Stomach (tissue), 9 donors: ENCODE data around the gene SPG7. TPM values are rescaled to one million over a fixed set of nuclear protein-coding genes. Genes with fewer than 3 reads are reported as not detected.
A peak's percentile ranks its signal among the peaks of the same experiment; 100 is the strongest.

Experiments
- DNase-seq, 2 donors: peaks; one replicate each; pipeline versions ENCODE4 v3.0.0 to v3.0.0-alpha.2; 2013 to 2019
- H3K27ac ChIP-seq, 5 donors: fragments of 200-600 bp in 4 of 5; sonication (generic) in 4 of 5; one replicate each; pipeline ENCODE4 v1.5.1; 2013 to 2019; ENCODE audit warnings: mild to moderate bottlenecking in 1 of 5, moderate library complexity in 1 of 5
- H3K27me3 ChIP-seq, 3 donors: fragments of 200-600 bp; sonication (generic); one replicate each; pipeline ENCODE4 v1.5.1; 2017 to 2019; ENCODE audit warnings: mixed run types in 1 of 3
- H3K36me3 ChIP-seq, 4 donors: fragments of 200-600 bp; sonication (generic); 1 replicate in 3 of 4; 2 replicates in 1 of 4; pipeline ENCODE4 v1.5.1; 2016 to 2019
- H3K4me1 ChIP-seq, 4 donors: fragments of 200-600 bp; sonication (generic); one replicate each; pipeline ENCODE4 v1.5.1; 2016 to 2019
- H3K4me3 ChIP-seq, 4 donors: fragments of 200-600 bp; sonication (generic) in 3 of 4; one replicate each; pipeline ENCODE4 v1.5.1; 2016 to 2019; ENCODE audit warnings: mild to moderate bottlenecking in 1 of 4
- H3K9me3 ChIP-seq, 4 donors: fragments of 200-600 bp; sonication (generic); one replicate each; pipeline ENCODE4 v1.5.1; 2016 to 2019
- CTCF ChIP-seq, 7 experiments: fragments of 450-650 bp in 4 of 7; fragments of 200-600 bp in 3 of 7; sonication (generic) in 3 of 7; IDR thresholded peaks; one replicate each; pipeline ENCODE4 v1.5.1; 2016 to 2019; ENCODE audit warnings: antibody characterized with exemption in 7 of 7, control low read depth in 2 of 7, mild to moderate bottlenecking in 1 of 7
- EP300 ChIP-seq: sonication (generic); formaldehyde crosslinking; IDR thresholded peaks from one replicate; pipeline ENCODE4 v1.6.1; 2017; ENCODE audit warnings: antibody characterized with exemption
- POLR2A ChIP-seq, 4 donors: fragments of 450-650 bp; IDR thresholded peaks; one replicate each; pipeline ENCODE4 v1.6.1; 2016; ENCODE audit warnings: antibody characterized with exemption in 4 of 4, control low read depth in 2 of 4, mild to moderate bottlenecking in 1 of 4, moderate library complexity in 1 of 4
- POLR2AphosphoS5 ChIP-seq, 3 donors: sonication (generic); formaldehyde crosslinking; IDR thresholded peaks; one replicate each; pipeline ENCODE4 v1.6.1; 2016; ENCODE audit warnings: antibody characterized with exemption in 3 of 3
- WGBS, 5 donors: extraction: QIAGEN DNeasy Blood & Tissue Kit in 3 of 5; methylation state at CpG; one replicate each; pipeline versions ENCODE4 v1.1.5 to v1.1.7; 2013 to 2018; 5-methylcytosine and 5-hydroxymethylcytosine counted together
- intact Hi-C: fragments of 100-400 bp; cut with DNase I; formaldehyde crosslinking; loops from one replicate; pipeline ENCODE4 v1.15.1; 2023; ENCODE audit warnings: low total_unique reads
- polyA plus RNA-seq, 3 donors: library from polyadenylated mRNA; stranded (reverse); fragments of 200-250 nt; gene quantifications; one replicate each; pipeline ENCODE4 v1.2.3, GENCODE V29; 2013
- total RNA-seq, 5 donors: library from RNA; depleted of rRNA; stranded (reverse); fragments of >200 nt; gene quantifications; one replicate each; pipeline versions ENCODE4 v1.1.0 to v1.2.3, GENCODE V29; 2014 to 2016
- donor health status: healthy with polysubstance abuse.
- donor health status: Bipolar disorder and iron deficiency.
- donor health status: healthy.

The SPG7 gene
- total and polyA plus RNA-seq, 8 donors: 30.0 to 363 (median 157) TPM

GRCh38 chr16:89562939-89563338 lies 54.7 kb downstream of the SPG7 start:
- Histone ChIP-seq H3K4me3 (peak overlapping the region in 2 of 4 donors; percentile 67 to 92), H3K9me3 (no peaks in the 10 kb centered on the region), H3K27me3 (no peaks in the 10 kb centered on the region), H3K4me1 (peaks cover 51 to 68% (median 66%) of the 10 kb centered on the region in 4 donors), H3K27ac (no peak overlapping the region), H3K36me3 (peaks cover 33 to 42% (median 37%) of the 10 kb centered on the region in 4 donors)
- TF ChIP-seq CTCF (IDR thresholded peaks at IDR 0.05) (no peak), POLR2AphosphoS5 (IDR thresholded peaks at IDR 0.05) (no peak), EP300 (no peak), POLR2A (IDR thresholded peaks at IDR 0.05) (no peak)
- 43 to 71% (median 57%) methylated on average over 12 of the region's 12 CpGs for whole genome bisulfite sequencing, 5 donors
- no peak for DNase-seq
- intact Hi-C loops: no loop called here

- DNase-seq: no peak
- Histone ChIP-seq H3K27me3 (peaks cover 0 to 8% (median 0%) of the 10 kb centered on the region in 3 donors), H3K4me1 (peaks cover 51 to 68% (median 65%) of the 10 kb centered on the region in 4 donors), H3K36me3 (peaks cover 33 to 42% (median 37%) of the 10 kb centered on the region in 4 donors), H3K4me3 (peak overlapping the region in 2 of 4 donors; percentile 67 to 92), H3K9me3 (no peaks in the 10 kb centered on the region), H3K27ac (no peak overlapping the region)
- intact Hi-C loops: no loop called here
- WGBS, 5 donors: 51 to 59% (median 53%) methylated on average over 10 to 12 of the region's 12 CpGs
- TF ChIP-seq CTCF (IDR thresholded peaks at IDR 0.05) (no peak), POLR2A (IDR thresholded peaks at IDR 0.05) (no peak), EP300 (no peak), POLR2AphosphoS5 (IDR thresholded peaks at IDR 0.05) (no peak)
These were observed 55.6 kb downstream of the SPG7 start for GRCh38 chr16:89563639-89564392.

GRCh38 chr16:89564476-89565255 lies 56.5 kb downstream of the SPG7 start:
- Histone ChIP-seq H3K36me3 (peaks cover 33 to 42% (median 37%) of the 10 kb centered on the region in 4 donors), H3K4me3 (peak overlapping the region in 2 of 4 donors; percentile 6 to 28), H3K9me3 (no peaks in the 10 kb centered on the region), H3K4me1 (peaks cover 42 to 60% (median 58%) of the 10 kb centered on the region in 4 donors), H3K27ac (peak overlapping the region in 2 of 5 donors; percentile 54 to 59), H3K27me3 (peaks cover 0 to 17% (median 0%) of the 10 kb centered on the region in 3 donors)
- intact Hi-C loops: no loop called here
- DNase-seq: peak in 1 of 2 donors; percentile 38
- WGBS, 5 donors: 43 to 61% (median 55%) methylated on average over 18 to 22 of the region's 22 CpGs
- TF ChIP-seq POLR2A (IDR thresholded peaks at IDR 0.05) (no peak), POLR2AphosphoS5 (IDR thresholded peaks at IDR 0.05) (no peak), CTCF (IDR thresholded peaks at IDR 0.05) (no peak), EP300 (no peak)

GRCh38 chr16:89565256-89565505 lies 57.0 kb downstream of the SPG7 start:
- TF ChIP-seq POLR2AphosphoS5 (IDR thresholded peaks at IDR 0.05) (no peak), CTCF (IDR thresholded peaks at IDR 0.05) (no peak), POLR2A (IDR thresholded peaks at IDR 0.05) (no peak), EP300 (no peak)
- WGBS, 5 donors: 0 to 32% (median 16%) methylated on average over 1 to 3 of the region's 3 CpGs
- Histone ChIP-seq H3K27me3 (peaks cover 2 to 22% (median 4%) of the 10 kb centered on the region in 3 donors), H3K4me3 (peak overlapping the region in 2 of 4 donors; percentile 6 to 28), H3K9me3 (no peaks in the 10 kb centered on the region), H3K36me3 (peaks cover 33 to 42% (median 37%) of the 10 kb centered on the region in 4 donors), H3K4me1 (peaks cover 39 to 57% (median 55%) of the 10 kb centered on the region in 4 donors), H3K27ac (peak overlapping the region in 4 of 5 donors; percentile 26 to 59 (median 56))
- intact Hi-C loops: no loop called here
- peak in 1 of 2 donors; percentile 37 for DNase-seq
